DOHH2 (cell line): Measurements from ENCODE around the gene KCNIP1.

Experiments used
- CTCF ChIP-seq: fragments of 200-600 bp; sonication (generic); IDR thresholded peaks from one replicate; pipeline ENCODE4 v1.5.1; 2014; ENCODE audit warnings: antibody characterized with exemption, mild to moderate bottlenecking, low read depth, low read length; ENCODE audit not compliant: poor library complexity, severe bottlenecking
- EZH2phosphoT487 ChIP-seq: fragments of 200-600 bp; sonication (generic); IDR thresholded peaks from 2 replicates; pipeline ENCODE4 v1.6.1; 2017; ENCODE audit warnings: borderline replicate concordance, mild to moderate bottlenecking, antibody characterized with exemption, low read length, moderate library complexity, mixed read lengths

DNA sequence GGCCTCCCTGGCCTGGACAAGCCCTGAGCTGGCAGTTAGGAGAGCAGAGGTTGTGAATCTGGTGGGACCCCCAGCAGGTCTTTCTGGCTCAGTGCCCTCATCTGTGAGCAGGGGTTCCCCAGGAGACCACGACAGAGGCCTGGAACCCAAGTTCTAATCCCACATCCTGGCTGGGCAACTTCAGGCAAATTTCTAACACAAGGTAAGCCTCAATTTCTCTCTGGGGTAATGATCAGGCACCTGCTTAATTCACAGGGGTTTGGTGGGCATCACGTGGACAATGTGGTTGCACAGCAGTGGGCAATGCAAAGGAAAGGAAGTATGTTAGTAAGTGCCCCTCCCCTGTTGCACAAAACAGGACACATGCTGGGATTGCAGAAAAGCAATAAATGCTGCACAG lies 1.9 kb upstream of the KCNIP1 start:
- TF ChIP-seq CTCF (no peak), EZH2phosphoT487 (no peak)
